Choroid plexus epithelial cell (primary cell): ENCODE results near the gene RIMS1.

Experiments used
- DNase-seq: peaks from one replicate; pipeline ENCODE4 v3.0.0-alpha.2; 2010; ENCODE audit warnings: low read depth
- H3K4me3 ChIP-seq: 2 replicates; pipeline ENCODE4 v1.5.1; 2011; ENCODE audit warnings: low read depth, mild to moderate bottlenecking, control low read depth, low read length, moderate library complexity
- TF ChIP-seq, protein P1 (sequence below): conservative IDR thresholded peaks from 2 replicates; pipeline ENCODE4 v1.5.1; 2011; ENCODE audit warnings: low read depth, mild to moderate bottlenecking, control low read depth, inconsistent platforms, low read length, moderate library complexity

Gene RIMS1

GRCh38 chr6:72446430-72446829 lies 560.1 kb downstream of the RIMS1 start:
- TF ChIP-seq, protein P1, sequence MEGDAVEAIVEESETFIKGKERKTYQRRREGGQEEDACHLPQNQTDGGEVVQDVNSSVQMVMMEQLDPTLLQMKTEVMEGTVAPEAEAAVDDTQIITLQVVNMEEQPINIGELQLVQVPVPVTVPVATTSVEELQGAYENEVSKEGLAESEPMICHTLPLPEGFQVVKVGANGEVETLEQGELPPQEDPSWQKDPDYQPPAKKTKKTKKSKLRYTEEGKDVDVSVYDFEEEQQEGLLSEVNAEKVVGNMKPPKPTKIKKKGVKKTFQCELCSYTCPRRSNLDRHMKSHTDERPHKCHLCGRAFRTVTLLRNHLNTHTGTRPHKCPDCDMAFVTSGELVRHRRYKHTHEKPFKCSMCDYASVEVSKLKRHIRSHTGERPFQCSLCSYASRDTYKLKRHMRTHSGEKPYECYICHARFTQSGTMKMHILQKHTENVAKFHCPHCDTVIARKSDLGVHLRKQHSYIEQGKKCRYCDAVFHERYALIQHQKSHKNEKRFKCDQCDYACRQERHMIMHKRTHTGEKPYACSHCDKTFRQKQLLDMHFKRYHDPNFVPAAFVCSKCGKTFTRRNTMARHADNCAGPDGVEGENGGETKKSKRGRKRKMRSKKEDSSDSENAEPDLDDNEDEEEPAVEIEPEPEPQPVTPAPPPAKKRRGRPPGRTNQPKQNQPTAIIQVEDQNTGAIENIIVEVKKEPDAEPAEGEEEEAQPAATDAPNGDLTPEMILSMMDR: no peak
- DNase-seq: peak; percentile 24
- no peak overlapping the region for H3K4me3 ChIP-seq
